ENCODE measurements around the gene TRRAP. TPM values are rescaled to one million over a fixed set of nuclear protein-coding genes. Genes with fewer than 3 reads are reported as not detected.

TRRAP gene
- polyA plus RNA-seq, 1 donor (not counting 4 experiments of a cell fraction or from before 2014, with no cell fraction given) = 6.1 TPM

DNA sequence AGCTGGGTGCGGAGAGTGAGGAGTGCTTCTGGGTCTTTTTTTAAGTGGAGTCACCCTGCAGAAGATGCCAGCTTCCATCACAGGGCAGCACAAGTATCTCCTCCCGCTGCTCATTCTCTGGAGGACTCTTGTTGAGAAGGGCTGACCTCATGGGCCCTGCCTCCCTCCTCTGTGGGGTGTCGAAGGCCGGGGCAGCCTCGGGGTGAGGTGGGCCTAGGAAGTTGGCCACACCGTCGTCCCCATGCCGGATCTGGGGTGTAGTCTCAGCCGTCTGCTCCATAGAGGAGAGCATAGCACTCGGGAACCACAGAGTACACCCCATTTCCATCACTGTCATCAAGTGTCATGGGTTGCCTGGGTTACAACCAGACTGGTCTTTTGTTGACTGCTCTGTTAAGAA is 85.0 kb downstream of the TRRAP start:
- Histone ChIP-seq H4K20me1 (ENCODE audit: control insufficient read depth, extremely low read depth, insufficient read depth, low read length) (no peaks in the 10 kb centered on the region), H3K4me3 (ENCODE audit: control insufficient read depth in 2 of 3, extremely low read depth in 1 of 3, insufficient read depth in 2 of 3, low read depth in 1 of 3, low read length in 3 of 3) (no peak overlapping the region), H3K27me3 (ENCODE audit: control insufficient read depth, extremely low read depth, insufficient read depth, low read length) (no peaks in the 10 kb centered on the region), H3K4me1 (ENCODE audit: control insufficient read depth, extremely low read depth, insufficient read depth, low read length) (peaks cover under 1% of the 10 kb centered on the region), H2AFZ (ENCODE audit: control insufficient read depth, low read length) (no peak overlapping the region), H3K79me2 (ENCODE audit: control insufficient read depth, insufficient read depth, low read length) (no peaks in the 10 kb centered on the region), H3K36me3 (ENCODE audit: control insufficient read depth in 2 of 2, extremely low read depth in 1 of 2, insufficient read depth in 2 of 2, low read length in 2 of 2) (peaks cover 25 to 28% of the 10 kb centered on the region in 2 experiments), H3K4me2 (ENCODE audit: control insufficient read depth, extremely low read depth, insufficient read depth, low read depth, low read length) (no peak overlapping the region), H3K9me3 (ENCODE audit: control insufficient read depth, low read depth, low read length) (no peaks in the 10 kb centered on the region), H3K9me1 (ENCODE audit: control insufficient read depth, extremely low read depth, insufficient read depth, low read length) (no peaks in the 10 kb centered on the region), H3K27ac (ENCODE audit: control insufficient read depth, insufficient read depth, low read length) (no peak overlapping the region), H3K9ac (ENCODE audit: control insufficient read depth, extremely low read depth, insufficient read depth, low read length) (no peak overlapping the region)
- no peak for DNase-seq (ENCODE audit: low read depth, low spot score)
- FAIRE-seq = no peak
- dilution Hi-C loops (cut with MboI; ENCODE audit: extremely low pct_ligation_motif_present, low sequenced_read_pairs) = no loop called here
- TF ChIP-seq EZH2 (IDR thresholded peaks at IDR 0.05; ENCODE audit: low read length) (no peak), CTCF (optimal IDR thresholded peaks at IDR 0.05 in 1 of 3, IDR thresholded peaks at IDR 0.05 in 1 of 3, conservative IDR thresholded peaks at IDR 0.05 in 1 of 3; ENCODE audit: extremely low read depth in 1 of 3, insufficient read depth in 2 of 3, low read length in 3 of 3) (no peak)

GRCh38 chr7:98964596-98964995 is 86.3 kb downstream of the TRRAP start:
- no peak for DNase-seq (ENCODE audit: low read depth, low spot score)
- FAIRE-seq = no peak
- no peaks in the 10 kb centered on the region for H3K9me1 ChIP-seq (ENCODE audit: control insufficient read depth, extremely low read depth, insufficient read depth, low read length)
- H3K9ac ChIP-seq (ENCODE audit: control insufficient read depth, extremely low read depth, insufficient read depth, low read length) = no peak overlapping the region
- H3K4me2 ChIP-seq (ENCODE audit: control insufficient read depth, extremely low read depth, insufficient read depth, low read depth, low read length) = no peak overlapping the region
- no peaks in the 10 kb centered on the region for H3K79me2 ChIP-seq (ENCODE audit: control insufficient read depth, insufficient read depth, low read length)
- no peak overlapping the region for H2AFZ ChIP-seq (ENCODE audit: control insufficient read depth, low read length)
- no peaks in the 10 kb centered on the region for H3K27me3 ChIP-seq (ENCODE audit: control insufficient read depth, extremely low read depth, insufficient read depth, low read length)
- H3K27ac ChIP-seq (ENCODE audit: control insufficient read depth, insufficient read depth, low read length) = no peak overlapping the region
- TF ChIP-seq CTCF (optimal IDR thresholded peaks at IDR 0.05 in 1 of 3, IDR thresholded peaks at IDR 0.05 in 1 of 3, conservative IDR thresholded peaks at IDR 0.05 in 1 of 3; ENCODE audit: extremely low read depth in 1 of 3, insufficient read depth in 2 of 3, low read length in 3 of 3) = no peak
- no peak for TF ChIP-seq EZH2 (IDR thresholded peaks at IDR 0.05; ENCODE audit: low read length)
- dilution Hi-C loops (cut with MboI; ENCODE audit: extremely low pct_ligation_motif_present, low sequenced_read_pairs) = no loop called here
- peaks cover 6% of the 10 kb centered on the region for H3K4me1 ChIP-seq (ENCODE audit: control insufficient read depth, extremely low read depth, insufficient read depth, low read length)
- H3K36me3 ChIP-seq (ENCODE audit: control insufficient read depth in 2 of 2, extremely low read depth in 1 of 2, insufficient read depth in 2 of 2, low read length in 2 of 2) = peaks cover 23 to 35% of the 10 kb centered on the region in 2 experiments
- H3K9me3 ChIP-seq (ENCODE audit: control insufficient read depth, low read depth, low read length) = no peaks in the 10 kb centered on the region
- no peak overlapping the region for H3K4me3 ChIP-seq (ENCODE audit: control insufficient read depth in 2 of 3, extremely low read depth in 1 of 3, insufficient read depth in 2 of 3, low read depth in 1 of 3, low read length in 3 of 3)
- no peaks in the 10 kb centered on the region for H4K20me1 ChIP-seq (ENCODE audit: control insufficient read depth, extremely low read depth, insufficient read depth, low read length)
